HG02642 (cell line): ENCODE results near the gene ELN.
"Not testable (repeated sequence)": the region's sequence is repeated elsewhere in the genome, so short reads cannot be mapped to it uniquely, and the experiment has no call there.

ENCODE experiments used
- ATAC-seq: cut with Tn5 transposase; IDR thresholded peaks from one replicate; pipeline ENCODE4 v1.9.1; 2021; ENCODE audit warnings: mild to moderate bottlenecking; ENCODE audit not compliant: unreplicated experiment, poor library complexity

ELN gene

GRCh38 chr7:74040101-74040790 is 12.3 kb downstream of the ELN start:
- ATAC-seq = no peak

GRCh38 chr7:74040791-74041520 is 13.0 kb downstream of the ELN start:
- ATAC-seq = no peak

- ATAC-seq = no peak
Measured at GRCh38 chr7:74042746-74043522, 15.0 kb downstream of the ELN start.

GRCh38 chr7:74043523-74043951 is 15.6 kb downstream of the ELN start:
- ATAC-seq = no peak

GRCh38 chr7:74044366-74045350 is 16.7 kb downstream of the ELN start:
- no peak for ATAC-seq

GRCh38 chr7:74046581-74046980 is 18.6 kb downstream of the ELN start:
- not testable (repeated sequence) for ATAC-seq

- no peak for ATAC-seq
Measured at GRCh38 chr7:74047804-74048380, 19.9 kb downstream of the ELN start.

- ATAC-seq = no peak
Measured at GRCh38 chr7:74048999-74049599, 21.1 kb downstream of the ELN start.

GRCh38 chr7:74049997-74050798 is 22.2 kb downstream of the ELN start:
- ATAC-seq = no peak

GRCh38 chr7:74051193-74051592 is 23.2 kb downstream of the ELN start:
- no peak for ATAC-seq

GRCh38 chr7:74051629-74052410 is 23.8 kb downstream of the ELN start:
- ATAC-seq = no peak

- ATAC-seq = no peak
Measured at GRCh38 chr7:74052628-74053027, 24.7 kb downstream of the ELN start.

GRCh38 chr7:74053589-74054186 is 25.7 kb downstream of the ELN start:
- ATAC-seq = no peak

GRCh38 chr7:74056096-74056915 is 28.3 kb downstream of the ELN start:
- ATAC-seq = no peak

- ATAC-seq = no peak
Measured at GRCh38 chr7:74057216-74057925, 29.4 kb downstream of the ELN start.

- no peak for ATAC-seq
Measured at GRCh38 chr7:74057987-74058386, 30.0 kb downstream of the ELN start.
